GM18870 (cell line): ENCODE results near the gene XRCC5.
A peak's percentile ranks its signal among the peaks of the same experiment; 100 is the strongest.

Experiments
- ATAC-seq: cut with Tn5 transposase; IDR thresholded peaks from one replicate; pipeline ENCODE4 v1.9.1; 2021; ENCODE audit warnings: moderate library complexity; ENCODE audit not compliant: unreplicated experiment

XRCC5 gene

GRCh38 chr2:216083464-216084281, 25.5 kb upstream of the XRCC5 start:
- no peak for ATAC-seq

- ATAC-seq = no peak
These were observed 24.6 kb upstream of the XRCC5 start for GRCh38 chr2:216084547-216084946.

- no peak for ATAC-seq
These were observed 22.8 kb upstream of the XRCC5 start for GRCh38 chr2:216086207-216086893.

GRCh38 chr2:216090369-216090786, 18.8 kb upstream of the XRCC5 start:
- peak; percentile 73 for ATAC-seq

- ATAC-seq = no peak
These were observed 16.5 kb upstream of the XRCC5 start for GRCh38 chr2:216092646-216093045.

- ATAC-seq = no peak
These were observed 14.4 kb upstream of the XRCC5 start for GRCh38 chr2:216094701-216095100.

- no peak for ATAC-seq
These were observed 10.5 kb upstream of the XRCC5 start for GRCh38 chr2:216098421-216099334.

GRCh38 chr2:216101109-216101508, 8.0 kb upstream of the XRCC5 start:
- no peak for ATAC-seq

- no peak for ATAC-seq
These were observed 5.9 kb upstream of the XRCC5 start for GRCh38 chr2:216103213-216103612.

GRCh38 chr2:216104691-216105090, 4.5 kb upstream of the XRCC5 start:
- no peak for ATAC-seq

- no peak for ATAC-seq
These were observed 1.8 kb upstream of the XRCC5 start for GRCh38 chr2:216107320-216107719.

- ATAC-seq = no peak
These were observed 1.4 kb upstream of the XRCC5 start for GRCh38 chr2:216107760-216108159.

GRCh38 chr2:216108310-216108966, 710 bp upstream of the XRCC5 start:
- ATAC-seq = no peak

GRCh38 chr2:216109962-216110614, 940 bp downstream of the XRCC5 start:
- no peak for ATAC-seq

- ATAC-seq = no peak
These were observed 1.5 kb downstream of the XRCC5 start for GRCh38 chr2:216110620-216111019.

GRCh38 chr2:216111122-216111521, 2.0 kb downstream of the XRCC5 start:
- no peak for ATAC-seq

GRCh38 chr2:216112926-216113325, 3.8 kb downstream of the XRCC5 start:
- no peak for ATAC-seq

GRCh38 chr2:216113572-216113971, 4.4 kb downstream of the XRCC5 start:
- ATAC-seq = peak; percentile 82

GRCh38 chr2:216114382-216114713, 5.2 kb downstream of the XRCC5 start:
- ATAC-seq = no peak
